ENCODE measurements around the gene CNTNAP5.

DNA sequence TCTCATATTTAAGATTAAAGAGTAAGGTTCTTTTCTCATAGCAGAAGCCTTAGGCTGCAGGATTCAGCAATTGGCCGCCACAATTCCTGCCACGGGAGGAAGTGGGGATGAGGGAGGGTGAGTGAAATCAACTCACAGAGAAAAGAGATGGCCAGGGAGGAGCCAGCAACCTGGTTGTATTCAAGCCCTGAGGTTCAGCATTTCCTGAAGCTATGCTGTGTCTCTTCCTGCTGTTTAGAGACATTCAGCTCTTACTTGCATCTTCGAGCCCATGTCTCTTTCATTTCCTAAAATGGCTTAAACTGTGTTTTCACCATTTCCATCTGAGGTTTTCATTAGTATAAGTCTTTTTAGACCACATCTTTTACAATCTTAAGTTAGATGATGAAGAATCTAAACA lies 522.6 kb downstream of the CNTNAP5 start:
- TF ChIP-seq SREBF2 (CRISPR knock-in tag; IDR thresholded peaks at IDR 0.05) = no peak
- TF ChIP-seq E2F3 (CRISPR knock-in tag; IDR thresholded peaks at IDR 0.05) = no peak
- TF ChIP-seq CREM (IDR thresholded peaks at IDR 0.05; ENCODE audit: low read depth) = no peak
- TF ChIP-seq HCFC1 (IDR thresholded peaks at IDR 0.05; ENCODE audit: low read depth, low read length) = no peak
- TF ChIP-seq ZNF507 (tag; conservative IDR thresholded peaks at IDR 0.05) = no peak
- TF ChIP-seq FOXM1 (IDR thresholded peaks at IDR 0.05; ENCODE audit: low read depth) = no peak
- TF ChIP-seq FOXM1 (CRISPR knock-in tag; IDR thresholded peaks at IDR 0.05; ENCODE audit: low read depth) = no peak
- no peak for TF ChIP-seq TCF7 (IDR thresholded peaks at IDR 0.05; ENCODE audit: borderline replicate concordance)
- no peak for TF ChIP-seq BCL6 (CRISPR knock-in tag; IDR thresholded peaks at IDR 0.05)
- no peak for TF ChIP-seq MAFF (IDR thresholded peaks at IDR 0.05; ENCODE audit: low read length)
- TF ChIP-seq POLR2A (conservative IDR thresholded peaks at IDR 0.05) = no peak

All from K562 (cell line).